M059J (cell line): Measurements from ENCODE around the gene TCEA3. TPM values are rescaled to one million over a fixed set of nuclear protein-coding genes. Genes with fewer than 3 reads are reported as not detected.

ENCODE experiments used
- DNase-seq: peaks from one replicate; pipeline ENCODE4 v3.0.0-alpha.2; 2012; ENCODE audit warnings: low read depth
- total RNA-seq: library from RNA; depleted of rRNA; stranded (reverse); fragments of >200 nt; shearing (Covaris generic); gene quantifications from 2 replicates; pipeline ENCODE4 v1.2.3, GENCODE V29; 2014

TCEA3 gene
- total RNA-seq, 1 experiment from 2014 or later = 0.30 TPM

DNA sequence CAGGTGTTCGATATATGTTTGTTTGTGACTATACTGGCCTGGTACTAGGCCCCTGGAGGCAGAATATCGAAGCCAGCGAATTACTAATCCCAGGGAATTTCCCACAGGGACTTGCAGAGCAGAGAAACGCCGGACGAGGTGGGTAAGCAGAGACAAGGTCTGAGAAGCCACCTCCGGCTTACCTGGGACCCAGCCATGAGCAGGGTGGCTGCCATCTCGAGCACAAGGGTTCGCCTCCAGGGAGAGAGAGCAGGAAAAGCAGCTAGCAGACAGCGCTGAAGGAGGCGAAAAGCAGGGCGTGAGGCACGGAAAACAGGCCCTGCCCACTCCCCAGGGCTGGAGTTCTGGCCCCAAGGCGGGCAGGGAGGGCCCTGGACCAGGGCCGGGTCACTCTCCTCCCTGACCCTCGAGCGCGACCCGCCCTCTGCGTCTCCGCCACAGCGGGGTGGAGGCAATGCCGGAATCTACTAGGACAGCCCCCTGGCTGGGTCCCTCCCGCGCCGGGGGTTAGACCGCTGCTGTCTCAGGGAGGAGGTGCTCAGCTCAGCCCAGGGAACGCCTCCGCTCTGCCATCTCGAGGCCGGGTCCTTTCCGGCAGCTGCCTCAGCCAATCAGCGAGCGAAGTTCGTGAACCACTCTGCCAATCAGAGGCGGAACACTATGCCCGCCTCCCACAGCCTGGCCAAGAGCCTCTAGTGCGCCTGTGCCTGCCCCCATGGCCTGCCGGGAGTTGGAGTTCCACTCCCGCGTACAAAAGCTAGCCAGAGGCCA is 56.6 kb downstream of the TCEA3 start:
- peak; percentile 99 for DNase-seq

DNA sequence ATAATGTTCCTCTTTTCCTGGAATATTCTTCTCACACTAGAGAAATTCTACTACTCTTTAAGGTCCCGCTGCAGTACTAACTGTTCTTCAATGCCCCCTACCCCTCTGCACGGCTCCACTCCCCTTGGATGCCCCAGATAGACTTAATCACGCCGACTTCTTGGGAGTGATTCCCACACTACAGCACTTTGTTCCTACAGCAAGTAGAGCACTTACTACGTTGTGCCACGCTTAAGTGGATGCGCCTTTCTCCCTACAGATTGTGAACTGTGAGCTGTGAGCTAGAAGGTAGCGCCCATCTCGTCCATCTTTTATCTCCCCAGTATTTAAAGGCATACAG is 57.1 kb downstream of the TCEA3 start:
- no peak for DNase-seq

DNA sequence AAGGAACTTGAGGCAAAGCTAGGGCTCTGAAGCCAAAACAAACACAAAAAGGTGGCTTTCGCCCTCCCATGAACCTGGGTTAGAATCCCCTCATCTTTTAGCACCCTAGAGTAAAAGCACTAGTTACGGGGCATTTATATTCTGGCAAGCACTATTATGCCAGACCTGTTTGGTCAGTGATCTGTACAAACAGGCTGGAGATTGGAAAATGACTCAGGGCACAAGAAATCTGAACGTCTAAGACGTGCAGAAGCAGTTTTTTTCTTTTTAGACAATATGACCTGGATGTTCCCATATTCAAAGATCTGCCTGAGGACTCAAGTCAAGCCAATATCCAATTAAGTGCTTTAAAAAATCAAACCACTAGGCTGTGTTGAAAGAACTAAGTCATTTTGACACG is 58.0 kb downstream of the TCEA3 start:
- DNase-seq = no peak

DNA sequence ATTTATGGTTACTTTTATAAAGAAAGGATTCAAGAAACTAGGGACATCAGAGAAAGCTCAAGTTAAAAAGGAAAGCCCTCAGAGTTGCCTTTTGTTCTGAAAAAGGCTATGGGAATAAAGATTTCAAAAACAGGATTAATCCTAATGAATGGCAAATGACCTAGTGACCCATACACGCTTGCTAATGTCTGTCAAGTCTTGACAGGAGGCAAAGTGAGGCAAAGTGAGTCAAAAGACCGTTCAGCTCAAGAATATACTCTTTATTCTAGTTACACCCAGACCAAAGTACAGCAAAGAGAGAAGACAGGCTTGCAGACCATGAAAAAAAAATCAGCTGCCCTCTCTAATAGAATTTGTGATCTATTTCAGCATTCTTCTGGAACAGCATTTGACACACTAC is 58.4 kb downstream of the TCEA3 start:
- no peak for DNase-seq

- DNase-seq = no peak
Measured at GRCh38 chr1:23362218-23362713, 62.3 kb downstream of the TCEA3 start.

DNA sequence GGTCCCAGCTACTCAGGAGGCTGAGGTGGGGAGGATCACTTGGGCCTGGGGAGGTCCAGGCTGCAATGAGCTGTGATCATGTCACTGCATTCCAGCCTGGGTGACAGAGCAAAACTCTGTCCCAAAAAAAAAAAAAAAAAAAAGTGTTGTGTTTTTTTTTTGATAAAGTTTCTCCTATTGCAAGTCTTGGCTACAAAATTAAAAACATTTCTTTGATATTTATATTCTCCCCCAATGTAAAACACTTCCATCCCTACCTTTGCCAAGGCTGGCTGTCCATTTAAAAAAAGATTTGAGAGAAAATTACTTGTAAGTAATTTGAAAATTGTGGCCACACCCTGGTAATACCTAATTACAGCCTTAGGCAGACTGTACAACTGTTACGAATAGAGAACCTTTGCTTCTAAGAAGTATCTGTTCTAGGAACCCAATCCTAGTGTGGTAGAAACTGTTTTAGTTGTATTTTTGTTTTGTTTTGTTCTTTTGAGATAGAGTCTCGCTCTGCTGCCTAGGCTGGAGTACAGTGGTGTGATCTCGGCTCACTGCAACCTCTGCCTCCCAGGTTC is 66.2 kb downstream of the TCEA3 start:
- DNase-seq = no peak

- no peak for DNase-seq
Measured at GRCh38 chr1:23357138-23357908, 67.2 kb downstream of the TCEA3 start.

DNA sequence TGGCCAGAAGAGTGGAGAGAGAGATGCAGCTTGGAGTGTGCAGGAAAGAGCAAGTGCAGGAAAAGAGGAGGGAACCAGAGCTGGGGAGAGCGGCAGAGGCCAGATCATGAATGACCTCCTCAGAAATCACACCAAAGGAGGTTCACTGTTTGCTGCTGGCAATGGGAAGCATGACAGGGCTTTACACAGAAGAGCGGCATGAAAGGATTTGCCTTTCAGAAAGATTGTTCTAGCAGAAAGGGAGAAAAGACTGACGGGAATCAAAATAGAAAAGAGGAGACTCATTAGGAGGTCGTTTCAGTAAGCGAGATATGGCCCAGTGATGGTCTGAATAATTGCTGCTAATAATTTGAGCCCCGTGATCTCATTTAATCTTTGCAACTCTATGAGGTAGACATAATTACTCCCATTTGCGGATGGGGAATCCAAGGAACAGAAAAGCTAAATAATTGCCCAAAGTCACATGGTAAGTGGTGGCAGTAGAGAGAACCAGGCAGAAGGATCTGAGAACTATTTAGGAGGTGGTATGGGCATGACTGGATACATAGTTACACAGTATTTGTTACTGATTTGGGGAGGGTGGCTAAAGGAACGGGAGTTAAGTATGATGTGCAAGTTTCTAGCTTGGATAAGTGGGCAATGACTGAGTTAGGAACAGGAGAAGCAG is 67.9 kb downstream of the TCEA3 start:
- no peak for DNase-seq

DNA sequence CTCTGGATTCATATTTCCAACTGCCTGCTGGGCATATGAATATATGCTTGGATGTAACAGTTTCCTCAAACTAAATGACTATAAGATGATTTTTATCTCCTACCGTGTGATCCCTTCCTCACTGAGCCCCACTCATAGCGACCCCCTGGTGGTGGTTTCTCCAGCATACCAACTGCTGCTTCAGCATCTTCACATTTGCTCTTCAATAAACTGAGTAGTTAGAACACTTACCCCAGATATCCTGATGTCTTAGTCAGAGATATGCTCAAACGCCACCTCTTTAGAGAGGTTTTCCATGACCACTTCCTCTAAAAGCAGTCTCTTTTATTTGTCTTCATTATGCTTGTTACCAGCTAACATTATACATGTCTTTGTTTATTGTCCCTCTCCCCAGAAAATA is 70.3 kb downstream of the TCEA3 start:
- DNase-seq = no peak

GRCh38 chr1:23352096-23352695 is 72.4 kb downstream of the TCEA3 start:
- no peak for DNase-seq

DNA sequence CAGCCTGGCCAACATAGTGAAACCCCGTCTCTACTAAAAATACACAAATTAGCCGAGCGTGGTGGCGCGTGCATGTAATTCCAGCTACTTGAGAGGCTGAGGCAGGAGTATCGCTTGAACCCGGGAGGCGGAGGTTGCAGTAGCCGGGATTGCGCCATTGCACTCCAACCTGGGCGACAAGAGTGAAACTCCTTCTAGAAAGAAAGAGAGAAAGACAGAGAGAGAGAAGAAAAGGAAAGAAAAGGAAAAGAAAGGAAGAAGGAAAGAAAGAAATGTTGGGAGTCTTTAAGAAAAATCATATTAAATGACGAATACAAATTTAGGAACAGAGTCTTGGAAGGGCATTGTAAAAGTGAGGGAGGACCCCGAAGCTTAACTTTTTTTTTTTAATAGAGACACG is 78.6 kb downstream of the TCEA3 start:
- no peak for DNase-seq

DNA sequence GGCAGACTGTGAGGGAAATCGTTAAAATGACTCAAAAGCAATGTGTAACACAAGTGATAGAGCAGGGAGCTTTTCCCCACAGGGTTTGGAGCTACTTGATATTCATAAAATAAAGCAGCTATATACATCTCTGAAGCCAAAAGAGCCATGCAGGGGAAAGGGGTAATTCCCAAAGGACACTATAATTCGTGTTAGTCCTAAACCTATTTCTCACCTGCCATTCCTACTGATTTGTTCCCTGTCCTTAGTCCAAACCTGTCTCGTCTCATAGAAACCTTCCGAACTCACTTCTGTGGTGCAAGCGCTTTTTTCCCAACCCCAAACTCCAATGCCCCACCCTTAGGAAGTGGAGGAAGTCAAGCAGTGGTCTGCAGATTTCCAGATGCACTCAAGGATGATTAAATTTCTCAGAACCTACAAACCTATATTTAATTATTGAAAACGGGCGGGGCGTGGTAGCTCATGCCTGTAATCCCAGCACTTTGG is 79.5 kb downstream of the TCEA3 start:
- DNase-seq = no peak

GRCh38 chr1:23344111-23344986 is 80.2 kb downstream of the TCEA3 start, which contains the start of gene HNRNPR:
HNRNPR (minus strand) TSS chr1:23344284; CDS start chr1:23341008, 3,276 bp downstream.
- DNase-seq = peak; percentile 100

DNA sequence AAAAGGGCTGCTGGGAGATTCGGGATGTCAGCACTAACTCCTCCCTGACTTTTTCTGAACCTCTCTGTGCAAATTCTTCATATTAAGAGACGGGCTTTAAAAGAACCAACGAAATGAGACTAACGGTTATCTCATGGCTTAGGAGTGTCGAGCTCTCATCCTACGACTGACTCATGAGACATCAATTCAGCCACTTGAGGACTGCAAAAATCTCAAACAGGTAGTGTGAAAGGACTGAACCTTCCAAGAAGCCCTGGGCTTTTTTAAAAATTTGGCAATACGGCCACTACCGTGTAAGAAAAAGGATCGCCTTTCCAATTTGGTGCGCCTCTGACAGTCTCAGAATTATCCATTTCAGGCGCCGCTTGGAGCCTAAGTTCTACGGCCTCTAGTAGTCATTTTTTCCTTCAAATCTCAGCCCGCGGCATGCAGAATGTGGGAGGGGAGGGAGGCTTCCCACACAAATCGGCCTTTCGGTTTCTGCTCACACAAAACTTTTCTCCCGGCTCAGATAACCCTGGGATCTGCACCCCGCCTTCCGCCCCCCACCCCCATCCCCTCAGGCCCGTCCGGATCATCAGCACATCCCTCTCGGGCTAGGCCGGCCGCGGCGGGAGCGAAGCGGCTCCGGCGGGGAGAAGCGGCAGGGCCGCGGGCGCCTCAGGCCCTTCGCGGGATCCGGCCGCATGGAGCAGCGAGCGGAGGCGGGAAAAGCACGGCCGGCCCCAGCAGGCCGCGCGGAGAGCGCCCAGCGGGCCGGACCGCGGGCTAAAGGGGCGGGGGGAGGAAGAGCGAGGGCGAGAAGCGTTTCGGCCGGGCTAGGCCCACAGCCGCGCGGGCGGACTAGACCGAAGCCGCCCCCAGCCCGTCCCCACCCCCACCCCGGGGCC is 81.1 kb downstream of the TCEA3 start:
- peak; percentile 87 for DNase-seq

GRCh38 chr1:23341931-23342692 is 82.4 kb downstream of the TCEA3 start:
- peak; percentile 26 for DNase-seq

GRCh38 chr1:23339632-23340031 is 84.9 kb downstream of the TCEA3 start:
- no peak for DNase-seq

DNA sequence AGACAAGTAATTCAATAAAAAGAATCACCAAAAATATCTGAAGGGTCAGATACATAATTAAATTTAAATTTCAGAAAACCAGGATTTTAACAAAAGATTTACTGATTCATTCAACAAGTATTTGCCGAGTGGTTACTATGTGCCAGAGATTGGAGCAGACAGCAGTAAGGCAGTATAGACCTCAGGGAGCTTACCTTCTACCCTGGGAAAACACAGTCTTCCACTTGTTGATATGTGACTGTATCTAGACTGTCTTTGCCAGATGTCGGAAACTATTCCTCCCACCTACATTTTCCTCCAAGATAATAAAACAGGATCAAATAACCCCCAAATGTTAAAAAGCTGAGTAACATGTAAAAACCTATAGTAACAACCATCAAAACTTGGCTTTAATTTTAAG is 86.7 kb downstream of the TCEA3 start:
- no peak for DNase-seq

DNA sequence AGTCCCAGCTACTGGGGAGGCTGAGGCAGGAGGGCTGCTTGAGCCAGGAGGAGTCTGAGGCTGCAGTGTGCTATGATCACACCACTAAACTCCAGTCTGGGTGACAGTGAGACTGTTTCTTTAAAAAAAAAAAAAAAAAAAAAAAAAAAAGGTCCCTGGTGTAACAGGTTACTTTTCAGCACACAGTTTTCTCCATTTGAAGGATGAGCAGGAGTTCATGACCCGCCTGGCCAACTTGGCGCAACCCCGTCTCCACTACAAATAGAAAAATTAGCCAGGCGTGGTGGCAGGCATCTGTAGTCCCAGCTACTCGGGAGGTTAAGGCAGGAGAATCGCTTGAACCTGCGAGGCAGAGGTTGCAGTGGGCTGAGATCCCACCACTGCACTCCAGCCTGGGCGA is 92.8 kb downstream of the TCEA3 start:
- DNase-seq = no peak
